HS-27A (cell line): ENCODE results near the gene SAMD4A.

ENCODE experiments used
- DNase-seq: peaks from one replicate; pipeline ENCODE4 v3.0.0-alpha.2; 2012; ENCODE audit warnings: low read depth, missing footprints

SAMD4A gene

DNA sequence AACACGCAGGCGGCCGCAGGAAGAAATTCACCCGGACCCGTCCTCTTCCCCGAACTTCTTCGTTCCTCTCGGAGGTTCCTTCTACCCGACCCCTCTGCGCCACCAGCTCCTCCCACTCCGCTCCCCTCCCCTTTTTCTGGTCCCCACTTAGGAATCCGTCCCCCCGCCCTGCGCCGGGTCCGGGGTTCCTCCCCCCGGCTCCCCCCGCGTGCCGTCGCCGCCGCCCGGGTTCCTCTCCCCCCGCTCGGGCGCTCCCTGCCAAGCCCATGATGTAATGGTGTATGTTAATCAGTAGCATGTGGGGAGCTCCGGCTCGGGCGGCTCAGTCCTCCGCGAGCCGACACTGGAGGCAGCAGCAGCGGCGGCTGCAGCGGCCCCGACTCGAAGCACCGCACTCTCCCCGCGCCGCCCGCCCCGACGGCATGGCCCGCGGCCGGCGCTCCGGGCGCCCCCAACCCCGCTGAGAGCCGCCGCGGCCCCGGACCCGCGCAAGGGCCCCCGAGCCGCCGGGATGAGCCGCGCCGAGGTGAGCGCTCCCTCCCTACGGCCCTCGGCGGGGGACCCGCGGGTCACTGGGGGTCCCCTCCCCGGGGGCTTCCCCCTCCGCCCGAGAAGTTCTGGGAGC lies 1.0 kb upstream of the SAMD4A start:
- no peak for DNase-seq

DNA sequence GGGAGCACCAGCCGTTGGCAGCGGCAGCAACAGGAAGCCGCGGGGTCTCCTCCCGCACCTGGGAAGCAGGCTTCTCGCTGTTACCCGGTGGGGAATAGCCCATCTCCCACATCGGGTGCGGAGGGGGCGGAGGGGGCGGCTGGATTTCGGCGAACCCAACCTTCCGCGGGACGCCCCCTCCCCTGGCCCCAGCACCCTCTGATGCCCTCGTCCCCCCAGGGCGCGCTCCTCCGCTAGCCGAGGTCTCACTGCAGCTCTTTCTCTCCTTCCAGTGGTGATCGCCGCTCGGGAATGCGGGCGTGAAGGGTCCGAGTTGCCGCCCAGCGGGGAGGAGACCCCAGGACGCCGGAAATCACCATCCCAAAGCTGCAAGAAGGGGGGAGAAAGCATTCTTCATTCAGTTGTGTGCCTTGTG lies 303 bp downstream of the SAMD4A start:
- no peak for DNase-seq

DNA sequence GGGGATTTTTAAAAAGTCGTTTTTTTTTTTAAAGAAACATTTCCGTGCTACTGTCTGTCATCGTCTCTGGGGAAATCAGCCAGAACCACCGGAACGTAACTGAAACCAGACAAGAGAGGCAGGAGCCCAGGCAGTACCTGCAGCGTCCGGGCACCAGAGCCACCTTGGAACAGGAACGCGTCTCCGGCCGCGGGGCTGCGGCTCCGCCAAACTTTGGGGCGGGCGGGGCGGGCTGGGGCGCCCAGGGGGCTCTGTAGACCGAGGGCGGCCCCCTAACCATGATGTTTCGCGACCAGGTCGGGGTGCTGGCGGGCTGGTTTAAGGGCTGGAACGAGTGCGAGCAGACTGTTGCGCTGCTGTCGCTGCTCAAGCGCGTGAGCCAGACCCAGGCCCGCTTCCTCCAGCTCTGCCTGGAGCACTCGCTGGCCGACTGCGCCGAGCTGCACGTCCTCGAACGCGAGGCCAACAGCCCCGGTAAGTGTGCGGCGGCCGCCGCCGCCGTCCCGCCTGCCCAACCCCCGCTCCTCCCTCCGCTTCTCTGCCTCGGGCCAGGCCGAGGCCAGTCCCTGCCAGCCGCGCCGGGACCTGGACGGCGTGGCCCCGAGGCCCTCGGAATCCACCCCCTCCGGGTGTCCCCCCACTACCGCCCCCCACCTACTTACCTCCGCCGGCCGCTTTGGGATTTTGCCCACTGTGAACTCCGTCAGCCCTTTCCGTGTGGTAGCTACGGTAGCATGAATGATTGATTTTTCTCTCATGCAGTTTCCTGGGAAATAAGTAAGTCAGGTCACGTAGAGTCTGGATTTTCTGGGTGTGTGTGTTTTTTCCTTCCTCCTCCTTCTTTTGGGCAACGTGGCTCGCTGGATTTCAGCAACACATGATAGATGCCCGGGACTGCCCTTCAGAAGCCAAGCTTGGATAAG lies 972 bp downstream of the SAMD4A start:
- DNase-seq = no peak

DNA sequence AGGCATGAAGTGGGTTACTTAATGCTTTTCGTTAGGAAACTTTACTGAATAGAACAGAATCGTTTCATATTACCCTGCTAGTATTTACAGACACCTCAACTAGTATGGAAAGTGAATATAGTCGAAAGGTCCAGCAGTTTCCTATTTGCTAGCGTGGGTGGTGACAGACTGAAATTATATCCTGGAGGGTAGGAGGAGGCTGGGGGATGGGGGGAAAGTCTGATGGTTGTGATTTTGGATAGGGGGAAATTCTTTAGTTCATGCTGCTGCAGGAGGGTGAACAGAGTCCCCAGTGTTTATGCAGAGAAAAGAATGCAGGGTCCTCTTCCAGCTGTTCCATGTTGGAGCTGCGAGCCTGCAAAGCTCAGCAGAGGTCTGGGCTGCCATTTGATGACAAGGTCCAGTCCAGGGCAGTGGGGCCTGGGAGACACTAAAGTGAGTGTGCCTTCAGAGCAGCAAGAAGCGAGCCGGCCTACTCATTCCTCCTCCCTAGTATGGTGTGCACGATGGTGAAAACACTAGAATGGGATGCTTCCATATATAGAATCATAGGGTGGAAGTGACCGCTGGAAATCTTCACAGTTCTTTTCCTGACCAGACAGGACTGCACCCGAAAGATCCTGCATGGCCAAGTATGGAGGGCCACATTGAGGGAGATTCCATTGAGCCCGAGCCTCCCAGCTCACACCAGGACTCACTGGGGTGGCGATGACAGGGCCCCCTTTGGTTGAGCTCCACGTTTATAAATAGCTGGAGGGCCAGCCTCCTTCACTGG lies 2.1 kb downstream of the SAMD4A start:
- no peak for DNase-seq

DNA sequence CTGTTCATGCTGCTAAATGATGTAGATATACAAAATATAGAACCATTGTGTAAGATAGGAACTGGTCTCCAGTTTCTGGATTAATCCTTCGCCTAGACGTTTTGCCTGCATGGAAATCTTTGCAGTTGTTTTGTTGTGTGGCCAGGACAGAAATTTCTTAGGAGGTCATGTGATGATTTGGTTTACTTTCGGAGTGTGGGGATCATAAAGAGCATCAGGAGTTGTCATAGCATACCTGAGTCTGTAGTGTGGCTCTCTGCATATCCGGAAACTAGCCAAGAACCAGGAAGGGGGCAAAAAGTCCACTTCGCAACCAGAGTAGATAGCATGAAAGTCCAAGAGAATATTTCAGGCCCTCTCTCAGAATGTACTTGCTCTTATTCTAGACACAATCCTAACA lies 3.1 kb downstream of the SAMD4A start:
- no peak for DNase-seq

DNA sequence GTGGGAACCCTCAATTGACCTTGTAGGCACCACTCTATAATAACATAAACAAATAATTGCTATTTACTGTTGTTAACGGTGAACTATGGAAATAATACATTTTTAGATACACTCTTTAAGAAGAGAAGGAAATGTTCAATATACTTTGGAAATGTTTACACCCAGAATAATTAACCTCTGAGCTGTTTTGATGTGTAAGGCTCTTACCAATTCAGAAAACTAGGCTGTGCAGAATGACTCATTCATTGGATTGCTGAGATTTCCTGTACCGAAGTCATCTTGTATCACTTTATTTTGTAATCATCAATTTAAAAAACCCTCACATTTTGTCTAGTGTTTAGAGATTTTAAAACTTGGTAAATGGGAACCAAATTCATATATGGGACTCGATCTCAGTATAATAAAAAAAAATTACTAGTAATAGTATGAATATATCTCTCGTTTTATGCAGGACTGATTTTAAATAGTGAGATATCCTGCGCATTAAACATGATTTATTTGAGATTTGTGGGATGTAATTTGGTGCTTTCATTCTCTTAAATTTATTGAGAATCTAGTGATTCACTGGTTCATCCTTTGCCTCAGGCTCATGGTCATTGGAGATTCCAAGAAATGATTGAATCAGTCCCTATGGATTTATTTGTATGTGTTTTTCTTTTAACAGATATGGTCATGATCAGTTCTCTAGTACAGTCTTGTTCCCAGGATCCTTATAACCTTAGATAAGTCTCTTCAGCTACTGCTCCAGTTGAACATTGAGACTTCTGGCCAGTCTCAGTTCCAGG lies 3.9 kb downstream of the SAMD4A start:
- no peak for DNase-seq

DNA sequence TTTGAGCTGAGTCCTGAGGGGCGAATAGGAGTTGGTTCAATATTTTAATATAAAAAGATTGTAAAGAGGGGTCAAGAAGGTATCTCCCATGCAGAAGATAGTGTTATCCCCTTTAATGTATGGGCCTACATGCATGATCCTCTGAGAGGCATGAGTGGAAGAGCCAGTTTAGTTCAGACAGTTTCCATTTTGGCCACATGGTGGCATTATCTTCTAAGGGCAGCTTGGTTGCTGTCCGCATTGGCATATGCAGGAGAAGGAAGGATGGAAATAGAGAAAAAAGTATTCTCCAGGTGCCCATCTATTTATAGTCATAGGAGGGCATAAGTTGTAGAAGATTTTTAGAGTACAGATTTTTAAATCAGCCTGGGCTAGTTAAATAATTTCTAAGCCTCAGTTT lies 5.4 kb downstream of the SAMD4A start:
- DNase-seq = no peak

DNA sequence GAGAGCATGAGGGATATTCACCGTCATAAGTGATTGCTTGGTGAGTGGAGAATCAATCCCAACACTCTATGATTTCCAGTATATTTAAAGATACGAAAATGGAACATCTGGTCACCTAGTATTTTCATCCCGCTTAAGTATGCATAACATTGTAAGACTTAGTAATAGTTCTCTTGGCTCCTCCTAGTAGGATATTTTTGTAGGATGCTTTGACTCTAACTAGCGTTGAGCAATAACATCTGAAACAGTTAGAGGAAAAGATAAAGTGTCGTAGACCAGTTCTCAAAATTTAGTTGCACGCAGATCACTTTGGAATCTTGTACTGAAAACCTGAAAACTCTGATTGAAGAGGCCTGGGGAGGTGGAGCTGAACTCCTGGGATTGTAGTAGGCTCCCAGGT lies 7.6 kb downstream of the SAMD4A start:
- DNase-seq = no peak

DNA sequence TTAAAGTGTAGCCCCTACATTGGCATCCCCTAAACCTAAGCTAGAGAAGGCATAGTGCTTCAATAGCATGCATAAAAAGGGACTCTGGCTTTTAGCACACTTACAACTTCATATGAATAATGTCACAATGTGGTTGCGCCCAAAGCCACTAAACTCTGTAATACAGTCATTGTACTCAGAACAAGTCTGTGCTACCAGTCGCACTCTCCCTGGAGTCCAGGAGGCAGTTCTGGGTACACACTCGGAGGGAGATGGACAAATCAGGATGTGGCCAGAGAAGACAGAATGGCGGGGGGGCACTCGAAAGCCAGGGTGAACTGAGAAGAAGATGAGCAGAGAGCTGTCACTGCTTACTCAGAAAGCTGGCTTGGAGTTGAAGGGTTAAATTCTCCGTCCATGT lies 10.6 kb downstream of the SAMD4A start:
- DNase-seq = no peak

DNA sequence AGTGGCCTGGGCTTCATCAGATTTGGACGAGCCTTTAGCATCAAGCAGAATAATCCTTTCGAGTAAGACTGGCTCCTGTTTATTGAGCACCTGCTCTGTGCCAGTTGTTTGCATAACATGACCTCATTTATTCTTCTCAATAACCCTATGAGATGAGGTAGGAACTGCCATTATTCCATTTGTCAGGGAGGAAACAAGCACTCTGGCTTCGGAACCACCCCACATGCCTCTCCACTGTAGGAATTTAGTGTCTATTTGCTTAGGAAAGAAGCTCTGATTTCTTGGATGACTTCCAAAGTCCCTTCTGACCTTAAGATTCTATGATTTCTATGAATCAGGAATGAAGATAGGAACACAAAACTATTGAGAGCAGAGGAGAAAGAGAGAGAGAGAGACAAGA lies 11.0 kb downstream of the SAMD4A start:
- DNase-seq = no peak

DNA sequence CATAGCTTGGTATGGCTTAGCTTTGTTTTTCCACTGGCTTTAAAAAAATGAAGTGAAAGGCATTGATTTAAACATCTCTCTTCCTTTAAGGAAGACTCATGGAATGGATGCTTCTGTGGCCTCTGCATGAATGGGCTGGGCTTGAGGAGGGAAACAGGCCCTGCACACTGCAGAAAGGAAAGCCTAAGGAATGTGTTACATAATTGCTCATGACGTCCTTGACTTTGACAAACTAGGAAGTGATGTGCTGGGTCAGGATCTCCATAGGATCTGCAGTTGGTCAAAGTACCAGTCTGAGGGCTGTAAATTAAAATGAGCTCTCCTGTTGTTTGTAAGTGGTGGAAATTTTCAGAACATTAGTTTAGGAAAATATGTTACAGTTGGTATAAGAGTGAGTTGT lies 12.7 kb downstream of the SAMD4A start:
- DNase-seq = no peak

DNA sequence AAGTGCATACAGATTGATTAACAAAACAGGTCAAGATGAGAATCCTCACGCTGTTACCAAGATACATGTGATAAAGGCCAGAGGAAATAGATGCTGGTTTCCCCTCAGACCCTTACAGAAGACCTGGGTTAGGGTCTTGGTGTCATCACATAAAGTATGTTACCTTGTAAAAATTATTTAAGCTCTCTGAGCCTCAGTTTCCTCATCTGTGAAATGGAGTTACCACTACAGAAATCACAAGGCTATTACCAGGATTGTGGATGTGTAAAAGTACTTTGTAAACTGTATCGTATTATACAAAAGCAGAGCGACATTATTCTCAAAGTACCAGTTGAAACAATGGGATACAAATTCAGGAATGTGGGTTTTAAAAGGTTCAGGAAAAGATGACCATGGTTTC lies 14.0 kb downstream of the SAMD4A start:
- no peak for DNase-seq

DNA sequence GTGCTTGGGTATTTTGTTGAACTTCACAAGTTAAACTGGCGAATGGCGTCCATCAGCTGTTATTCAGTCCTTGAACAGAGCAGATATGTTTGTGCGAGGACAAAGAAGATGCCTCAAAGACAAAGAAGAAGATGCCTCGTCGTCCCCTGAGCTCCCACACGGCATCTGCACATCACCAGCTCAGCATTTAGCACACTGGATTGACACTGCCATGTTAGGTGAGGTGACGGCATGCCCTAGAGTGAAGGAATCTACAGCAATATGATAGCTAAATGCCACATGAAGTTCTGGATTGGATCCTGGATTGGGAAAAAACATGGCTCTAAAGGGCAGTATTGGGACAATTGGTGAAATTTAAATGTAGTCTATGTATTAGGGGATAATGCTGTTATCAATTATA lies 15.4 kb downstream of the SAMD4A start:
- DNase-seq = no peak

DNA sequence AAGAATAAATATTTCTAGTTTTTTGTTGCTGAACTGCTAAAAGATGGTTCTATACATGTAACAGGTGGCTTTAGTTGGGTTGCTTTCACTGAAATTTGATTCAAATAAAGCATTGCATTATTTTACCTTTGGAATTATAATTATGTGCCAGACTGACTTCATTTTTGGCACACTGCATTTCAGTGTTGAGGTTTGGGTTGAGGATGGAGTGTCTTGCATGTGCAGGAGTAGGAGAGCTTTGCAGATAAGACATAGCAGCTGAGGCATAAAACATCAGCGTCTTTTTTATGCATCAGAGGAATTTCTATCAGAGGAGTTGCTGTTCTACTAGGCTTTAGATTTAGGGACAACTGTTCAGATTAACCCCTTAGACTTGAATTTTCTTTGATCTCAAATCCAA lies 17.2 kb downstream of the SAMD4A start:
- DNase-seq = no peak

DNA sequence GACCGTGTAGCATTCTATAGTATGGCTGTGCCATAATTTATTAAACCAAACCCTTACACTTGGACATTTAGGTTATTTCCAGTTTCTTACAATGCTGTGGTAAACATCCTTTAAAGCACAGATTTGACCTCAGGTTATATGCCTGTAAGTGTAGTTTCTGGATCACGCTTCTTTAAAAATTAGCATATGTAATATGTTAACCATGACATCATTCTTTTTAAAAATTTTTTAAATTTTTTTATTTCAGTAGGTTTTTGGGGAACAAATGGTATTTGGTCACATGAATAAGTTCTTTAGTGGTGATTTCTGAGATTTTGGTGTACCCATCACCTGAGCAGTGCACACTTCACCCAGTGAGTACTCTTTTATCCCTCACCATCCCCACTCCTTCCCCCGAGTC lies 18.3 kb downstream of the SAMD4A start:
- DNase-seq = no peak

DNA sequence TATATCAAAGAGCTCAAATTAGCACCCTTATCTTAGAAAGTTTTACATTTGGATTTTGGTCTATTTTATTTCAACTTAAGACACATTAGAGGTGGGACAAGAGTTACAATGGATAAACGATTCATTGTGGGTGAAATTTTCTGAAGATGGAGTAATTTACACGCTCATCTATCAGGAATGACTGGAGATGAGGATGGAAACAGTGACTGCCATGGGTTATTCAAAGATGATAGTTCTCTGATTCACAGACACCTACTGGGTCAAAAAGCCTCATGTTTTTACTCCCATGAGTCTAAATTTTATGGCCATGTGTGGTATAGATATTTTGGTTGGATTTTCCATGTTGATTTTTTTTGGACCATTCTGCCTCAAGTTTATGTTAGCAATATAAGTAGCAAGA lies 22.1 kb downstream of the SAMD4A start:
- DNase-seq = no peak

DNA sequence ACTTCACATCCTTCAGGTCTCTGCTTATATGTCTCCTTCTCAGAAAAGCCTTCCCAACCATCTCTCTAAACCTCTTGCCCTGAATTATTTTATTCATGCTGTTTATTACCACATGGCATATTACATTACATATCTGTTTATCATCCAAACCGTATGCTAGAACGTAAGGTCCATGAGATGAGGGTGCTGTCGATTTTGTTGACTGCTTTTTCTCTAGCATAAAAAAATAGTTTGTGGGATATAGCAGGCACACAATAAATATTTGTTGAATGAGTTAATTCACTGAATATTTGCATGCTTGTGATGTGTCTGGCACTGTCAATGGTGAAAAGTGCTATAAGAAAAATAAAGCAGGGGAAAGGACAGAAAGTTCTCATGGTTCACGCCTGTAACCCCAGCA lies 22.9 kb downstream of the SAMD4A start:
- DNase-seq = no peak

DNA sequence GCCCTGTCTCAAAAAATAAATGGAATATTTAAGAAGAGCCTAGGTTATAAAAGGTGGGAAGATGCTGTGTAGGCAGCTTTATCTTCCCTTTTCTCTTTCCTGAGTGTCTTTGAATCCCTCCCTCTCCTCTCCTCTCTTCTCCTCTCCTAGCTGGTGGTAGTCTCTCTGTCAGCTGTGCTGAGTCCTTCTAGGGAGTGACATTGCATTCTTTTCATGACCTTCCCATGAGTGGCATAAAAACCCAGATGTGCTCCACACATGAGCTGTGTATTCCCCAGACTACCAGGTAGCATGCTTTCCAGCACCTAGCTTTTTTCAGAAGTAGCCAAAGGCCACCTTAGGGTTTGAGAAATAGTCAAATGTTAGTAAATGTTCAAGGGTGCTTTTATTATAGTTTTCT lies 23.6 kb downstream of the SAMD4A start:
- DNase-seq = no peak

DNA sequence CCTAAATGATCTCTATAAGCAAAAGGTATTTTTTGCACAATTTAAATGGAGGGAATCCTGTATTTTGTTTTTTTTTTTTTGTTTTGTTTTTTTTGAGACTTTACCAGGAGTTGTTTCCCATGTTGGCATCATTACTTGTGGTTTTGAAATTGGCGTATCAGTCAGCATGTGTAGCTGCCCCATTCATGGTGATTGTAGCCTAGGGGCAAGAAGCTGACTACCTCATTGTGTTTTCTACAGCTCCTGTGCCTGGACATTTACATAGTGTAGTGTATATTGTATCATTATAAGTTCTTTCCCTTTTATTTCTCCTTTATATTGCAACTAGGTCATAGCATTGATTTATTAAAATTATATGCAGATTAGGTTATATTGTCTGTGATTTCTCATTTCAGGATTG lies 24.5 kb downstream of the SAMD4A start:
- DNase-seq = no peak

DNA sequence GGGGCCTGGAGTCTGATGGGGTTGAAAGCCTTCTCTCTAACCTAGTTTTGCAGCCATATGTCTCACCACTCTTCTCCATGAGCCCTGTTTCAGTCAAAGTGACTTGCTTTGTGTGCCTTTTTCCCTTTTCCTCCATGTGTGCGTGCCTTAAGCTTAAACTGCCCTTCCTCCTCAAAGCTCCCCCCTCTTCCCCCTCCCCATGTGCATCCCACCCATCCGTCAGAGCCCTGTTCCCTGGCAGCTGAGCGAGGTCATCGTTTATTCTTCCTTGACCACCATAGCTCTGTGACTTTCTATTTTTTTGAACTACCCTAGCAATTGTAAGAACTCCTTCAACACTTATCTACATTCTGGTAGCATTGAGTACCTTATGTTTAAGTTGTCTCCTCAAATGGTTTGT lies 24.9 kb downstream of the SAMD4A start:
- DNase-seq = no peak

DNA sequence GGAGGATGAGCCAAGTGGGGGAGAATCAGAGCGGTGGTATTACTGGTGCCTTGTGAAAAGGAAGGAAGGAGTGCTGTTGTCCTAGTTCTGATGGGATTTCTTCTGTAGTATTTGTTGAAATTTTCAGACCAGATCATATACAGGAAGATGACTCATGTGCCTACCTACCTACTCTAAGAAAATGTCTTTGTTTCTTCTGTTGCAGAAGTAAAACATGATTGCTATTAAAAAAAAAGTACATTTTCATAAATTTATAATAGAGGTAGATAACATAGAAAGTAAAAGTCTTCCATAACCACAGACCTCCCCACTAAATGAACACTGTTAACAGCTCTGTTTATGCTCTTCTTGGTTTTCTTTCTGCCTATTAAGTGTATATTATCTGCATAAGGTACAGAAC lies 26.9 kb downstream of the SAMD4A start:
- no peak for DNase-seq

DNA sequence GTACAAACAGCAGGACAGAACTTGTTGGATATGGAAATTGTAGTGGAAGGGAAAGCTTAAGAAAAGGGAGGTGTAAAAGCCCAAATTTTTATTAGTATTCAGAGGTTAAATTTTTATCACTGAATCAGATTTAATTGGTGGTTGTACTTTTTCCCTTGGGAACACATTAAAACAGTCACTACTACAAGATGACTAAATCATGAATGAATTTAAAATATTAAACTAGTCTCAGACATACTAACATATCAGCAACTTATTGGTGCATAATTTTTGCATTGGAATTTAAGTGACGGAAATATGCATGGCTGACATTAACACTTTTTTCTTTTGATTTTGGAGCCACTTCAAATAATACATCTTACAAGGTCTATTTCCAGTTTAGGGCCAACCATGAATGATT lies 27.6 kb downstream of the SAMD4A start:
- DNase-seq = no peak
